Stomach (tissue), 4 donors: ENCODE measurements around the gene CEP72.

Experiments used
- CTCF ChIP-seq, 7 experiments: fragments of 450-650 bp in 4 of 7; fragments of 200-600 bp in 3 of 7; sonication (generic) in 3 of 7; IDR thresholded peaks; one replicate each; pipeline ENCODE4 v1.5.1; 2016 to 2019; ENCODE audit warnings: antibody characterized with exemption in 7 of 7, control low read depth in 2 of 7, mild to moderate bottlenecking in 1 of 7
- POLR2A ChIP-seq, 4 donors: fragments of 450-650 bp; IDR thresholded peaks; one replicate each; pipeline ENCODE4 v1.6.1; 2016; ENCODE audit warnings: antibody characterized with exemption in 4 of 4, control low read depth in 2 of 4, mild to moderate bottlenecking in 1 of 4, moderate library complexity in 1 of 4

- TF ChIP-seq CTCF (IDR thresholded peaks at IDR 0.05) (no peak), POLR2A (IDR thresholded peaks at IDR 0.05) (no peak)
Observed at GRCh38 chr5:646396-647201, 34.5 kb downstream of the CEP72 start.
